K562 (cell line): ENCODE measurements around the gene ZNF77. TPM values are rescaled to one million over a fixed set of nuclear protein-coding genes. Genes with fewer than 3 reads are reported as not detected.
A peak's percentile ranks its signal among the peaks of the same experiment; 100 is the strongest.

ENCODE experiments used
- ARHGAP35 ChIP-seq: fragments of 450-650 bp; IDR thresholded peaks from 2 replicates; pipeline ENCODE4 v1.6.1; 2018; ENCODE audit not compliant: partially characterized antibody
- ARID3A ChIP-seq: IDR thresholded peaks from 2 replicates; pipeline ENCODE4 v1.6.1; 2012; ENCODE audit warnings: low read depth, low read length, improper control_type of control experiment, borderline replicate concordance
- E2F3 ChIP-seq: fragments of 250-450 bp; sonication (Bioruptor Pico); IDR thresholded peaks from 2 replicates; pipeline ENCODE4 v1.4.0; 2020; ENCODE audit warnings: mild to moderate bottlenecking
- KAT2B ChIP-seq: IDR thresholded peaks from one replicate; pipeline ENCODE4 v1.6.1; 2012; ENCODE audit warnings: low read depth, mild to moderate bottlenecking, control low read depth, inconsistent platforms, low read length, moderate library complexity
- KDM2B ChIP-seq: fragments of 250-450 bp; sonication (Bioruptor Pico); IDR thresholded peaks from 2 replicates; pipeline ENCODE4 v1.8.0; 2021; ENCODE audit warnings: mild to moderate bottlenecking, moderate library complexity
- PCBP1 ChIP-seq: fragments of 200-400 bp; formaldehyde crosslinking; IDR thresholded peaks from 2 replicates; pipeline ENCODE4 v1.6.1; 2018; ENCODE audit warnings: mild to moderate bottlenecking, low read depth, low read length; ENCODE audit not compliant: poor library complexity, severe bottlenecking
- PHB ChIP-seq: fragments of 250-450 bp; sonication (Bioruptor Pico); IDR thresholded peaks from 2 replicates; pipeline ENCODE4 v1.5.0; 2021
- SAFB2 ChIP-seq: fragments of 200-400 bp; formaldehyde crosslinking; IDR thresholded peaks from 2 replicates; pipeline ENCODE4 v1.6.1; 2018; ENCODE audit warnings: borderline replicate concordance, low read length, low read depth, moderate library complexity; ENCODE audit not compliant: severe bottlenecking
- THRB ChIP-seq: fragments of 450-650 bp; formaldehyde crosslinking; conservative IDR thresholded peaks from 2 replicates; pipeline ENCODE4 v1.4.0; 2022; ENCODE audit warnings: mild to moderate bottlenecking, missing genetic modification characterization
- ZNF121 ChIP-seq: sonication (generic); formaldehyde crosslinking; conservative IDR thresholded peaks from 2 replicates; pipeline ENCODE4 v1.8.0; 2022; ENCODE audit warnings: missing genetic modification reagents
- ZNF232 ChIP-seq: sonication (generic); formaldehyde crosslinking; IDR thresholded peaks from 2 replicates; pipeline ENCODE4 v1.8.0; 2022; ENCODE audit warnings: mild to moderate bottlenecking, missing genetic modification reagents
- ZNF263 ChIP-seq: sonication (generic); formaldehyde crosslinking; IDR thresholded peaks from 2 replicates; pipeline ENCODE4 v1.8.0; 2022; ENCODE audit warnings: mild to moderate bottlenecking, missing genetic modification reagents, borderline replicate concordance
- polyA plus RNA-seq, 8 experiments: library from polyadenylated mRNA; depleted of rRNA in 4 of 8; stranded (reverse) in 5 of 8; unstranded in 3 of 8; fragments of >200 nt; fragmentation: Nextera tagmentation in 2 of 8; fragmentation: Illumina TruSeq in 1 of 8; extraction: Ambion mirVana in 2 of 8; extraction: Trizol in 1 of 8; gene quantifications; 2 replicates each; pipeline versions ENCODE4 v1.2.1 to v1.2.3, GENCODE V29; 2011 to 2014; ENCODE audit warnings: inconsistent platforms in 1 of 8, missing spikeins in 1 of 8
- total RNA-seq, 7 experiments: library from RNA; depleted of rRNA in 6 of 7; stranded (reverse); fragments of >200 nt in 6 of 7; fragmentation: Illumina TruSeq in 2 of 7; extraction: Trizol in 2 of 7; gene quantifications; 2 replicates each; pipeline versions ENCODE4 v1.2.1 to v1.2.3, GENCODE V29; 2011 to 2021; ENCODE audit warnings: low replicate concordance in 1 of 7
- TF ChIP-seq, protein P1 (sequence below): fragments of 450-650 bp; IDR thresholded peaks from 2 replicates; pipeline ENCODE4 v1.6.1; 2018; ENCODE audit not compliant: partially characterized antibody
- TF ChIP-seq, protein P2 (sequence below): fragments of 200-800 bp; sonication (Bioruptor generic); IDR thresholded peaks from 2 replicates; pipeline ENCODE4 v1.6.1; 2017; ENCODE audit warnings: missing genetic modification characterization, missing compliant biosample characterization

ZNF77 gene
- total and polyA plus RNA-seq, 9 of the 15 experiments (the other 6 are each of a cell fraction or from before 2014, with no cell fraction given) = 4.3 to 14.5 (median 7.7) TPM

DNA sequence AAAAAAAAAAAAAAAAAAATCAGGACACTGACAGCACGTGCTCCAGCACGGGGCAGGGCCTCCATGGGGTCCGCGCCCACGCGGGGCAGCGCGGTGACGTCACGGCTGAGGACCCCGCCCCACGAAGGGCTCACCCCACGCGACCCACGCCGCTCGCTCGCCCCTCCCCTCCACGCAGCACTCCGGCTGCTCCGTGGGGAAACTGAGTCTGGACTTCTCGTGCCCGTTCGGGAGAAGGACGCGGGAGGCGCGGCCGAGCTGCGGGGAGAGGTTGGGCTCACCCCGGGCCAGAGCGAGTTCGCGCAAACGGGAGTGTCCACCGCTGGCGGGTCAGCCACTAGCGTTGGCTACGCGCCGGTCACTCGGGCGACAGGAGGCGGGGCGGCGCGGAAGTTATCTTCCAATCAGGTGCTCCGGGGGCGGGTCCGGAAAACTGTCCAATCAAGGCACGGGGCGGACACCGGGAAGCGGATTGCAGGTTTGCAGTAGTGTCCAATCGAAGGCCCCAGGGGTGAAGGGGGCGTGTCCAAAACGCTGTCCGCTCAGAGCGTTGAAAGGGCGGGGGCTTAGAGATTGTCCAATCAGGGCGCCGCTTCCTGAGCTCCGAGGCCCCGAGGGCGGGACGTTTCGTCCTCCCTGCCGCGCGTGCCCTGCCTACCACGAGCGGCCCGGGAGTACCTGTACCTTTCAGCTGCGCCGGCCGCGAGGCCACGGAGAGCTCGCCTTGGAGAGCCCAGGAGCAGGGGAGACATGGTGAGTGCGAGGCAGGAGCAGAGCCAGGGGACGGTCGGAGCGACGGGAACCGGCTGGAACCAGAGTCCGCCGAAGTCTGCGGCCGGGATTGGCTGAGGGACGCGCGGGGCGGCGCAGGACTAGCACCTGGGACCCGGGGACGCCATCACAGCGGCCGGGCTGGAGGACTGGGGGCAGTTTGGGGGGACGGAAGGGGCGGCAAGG, 44.2 kb downstream of the ZNF77 start, which contains the start of gene ZNF57 (continued):
- TF ChIP-seq KDM2B (0 out of 2 replicates have a peak, but pooled peaks have one; percentile 64), SAFB2 (no peak), ZNF263 (no peak), ZNF232 (CRISPR knock-in tag) (peak; percentile 88; the same call in 1 of the 2 replicates), ZNF121 (CRISPR knock-in tag) (0 out of 2 replicates have a peak, but pooled peaks have one; percentile 18), KAT2B (no peak), E2F3 (no peak), PHB (CRISPR knock-in tag) (no peak), ARID3A (no peak), PCBP1 (peak; percentile 43), THRB (CRISPR knock-in tag) (peak; percentile 48; the same call in 1 of the 2 replicates), ARHGAP35 (no peak)
- TF ChIP-seq, protein P1, sequence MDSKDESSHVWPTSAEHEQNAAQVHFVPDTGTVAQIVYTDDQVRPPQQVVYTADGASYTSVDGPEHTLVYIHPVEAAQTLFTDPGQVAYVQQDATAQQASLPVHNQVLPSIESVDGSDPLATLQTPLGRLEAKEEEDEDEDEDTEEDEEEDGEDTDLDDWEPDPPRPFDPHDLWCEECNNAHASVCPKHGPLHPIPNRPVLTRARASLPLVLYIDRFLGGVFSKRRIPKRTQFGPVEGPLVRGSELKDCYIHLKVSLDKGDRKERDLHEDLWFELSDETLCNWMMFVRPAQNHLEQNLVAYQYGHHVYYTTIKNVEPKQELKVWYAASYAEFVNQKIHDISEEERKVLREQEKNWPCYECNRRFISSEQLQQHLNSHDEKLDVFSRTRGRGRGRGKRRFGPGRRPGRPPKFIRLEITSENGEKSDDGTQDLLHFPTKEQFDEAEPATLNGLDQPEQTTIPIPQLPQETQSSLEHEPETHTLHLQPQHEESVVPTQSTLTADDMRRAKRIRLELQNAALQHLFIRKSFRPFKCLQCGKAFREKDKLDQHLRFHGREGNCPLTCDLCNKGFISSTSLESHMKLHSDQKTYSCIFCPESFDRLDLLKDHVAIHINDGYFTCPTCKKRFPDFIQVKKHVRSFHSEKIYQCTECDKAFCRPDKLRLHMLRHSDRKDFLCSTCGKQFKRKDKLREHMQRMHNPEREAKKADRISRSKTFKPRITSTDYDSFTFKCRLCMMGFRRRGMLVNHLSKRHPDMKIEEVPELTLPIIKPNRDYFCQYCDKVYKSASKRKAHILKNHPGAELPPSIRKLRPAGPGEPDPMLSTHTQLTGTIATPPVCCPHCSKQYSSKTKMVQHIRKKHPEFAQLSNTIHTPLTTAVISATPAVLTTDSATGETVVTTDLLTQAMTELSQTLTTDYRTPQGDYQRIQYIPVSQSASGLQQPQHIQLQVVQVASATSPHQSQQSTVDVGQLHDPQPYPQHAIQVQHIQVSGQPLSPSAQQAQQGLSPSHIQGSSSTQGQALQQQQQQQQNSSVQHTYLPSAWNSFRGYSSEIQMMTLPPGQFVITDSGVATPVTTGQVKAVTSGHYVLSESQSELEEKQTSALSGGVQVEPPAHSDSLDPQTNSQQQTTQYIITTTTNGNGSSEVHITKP = peak; percentile 16
- TF ChIP-seq, protein P2, sequence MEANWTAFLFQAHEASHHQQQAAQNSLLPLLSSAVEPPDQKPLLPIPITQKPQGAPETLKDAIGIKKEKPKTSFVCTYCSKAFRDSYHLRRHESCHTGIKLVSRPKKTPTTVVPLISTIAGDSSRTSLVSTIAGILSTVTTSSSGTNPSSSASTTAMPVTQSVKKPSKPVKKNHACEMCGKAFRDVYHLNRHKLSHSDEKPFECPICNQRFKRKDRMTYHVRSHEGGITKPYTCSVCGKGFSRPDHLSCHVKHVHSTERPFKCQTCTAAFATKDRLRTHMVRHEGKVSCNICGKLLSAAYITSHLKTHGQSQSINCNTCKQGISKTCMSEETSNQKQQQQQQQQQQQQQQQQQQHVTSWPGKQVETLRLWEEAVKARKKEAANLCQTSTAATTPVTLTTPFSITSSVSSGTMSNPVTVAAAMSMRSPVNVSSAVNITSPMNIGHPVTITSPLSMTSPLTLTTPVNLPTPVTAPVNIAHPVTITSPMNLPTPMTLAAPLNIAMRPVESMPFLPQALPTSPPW (CRISPR knock-in tag) = peak; percentile 29
